ENCODE measurements around the gene DIPK2A.

- TF ChIP-seq CTCF (conservative IDR thresholded peaks at IDR 0.05; ENCODE audit: low read depth, low read length) (no peak), POLR2A (IDR thresholded peaks at IDR 0.05; ENCODE audit: low read depth, low read length) (no peak)
Measured at GRCh38 chr3:143979813-143980212, 8.2 kb downstream of the DIPK2A start.

Data from IMR-90 (cell line).